SK-N-SH treated with all-trans-retinoic acid at 6 μM for 48 hours (cell line): ENCODE results near the gene MAST1.

Experiments used
- ATAC-seq: fragments of 200-7000 bp; cut with Tn5 transposase; 3 replicates; pipeline ENCODE4 v1.9.1; 2020; ENCODE audit warnings: mild to moderate bottlenecking, moderate library complexity
- ARNTL ChIP-seq: fragments of 450-650 bp; formaldehyde crosslinking; IDR thresholded peaks from 2 replicates; pipeline ENCODE4 v1.5.0; 2020; ENCODE audit warnings: low read depth, mild to moderate bottlenecking, moderate library complexity, borderline replicate concordance
- BACH2 ChIP-seq: fragments of 250-450 bp; sonication (Bioruptor Pico); IDR thresholded peaks from 2 replicates; pipeline ENCODE4 v1.9.0; 2021; ENCODE audit warnings: mild to moderate bottlenecking, borderline replicate concordance
- CSDC2 ChIP-seq: fragments of 250-450 bp; sonication (Bioruptor Pico); IDR thresholded peaks from 2 replicates; pipeline ENCODE4 v1.5.0; 2020; ENCODE audit warnings: mild to moderate bottlenecking, moderate library complexity
- ESRRG ChIP-seq: fragments of 250-450 bp; sonication (Bioruptor Pico); IDR thresholded peaks from 2 replicates; pipeline ENCODE4 v1.6.1; 2021; ENCODE audit warnings: mild to moderate bottlenecking
- GLIS3 ChIP-seq: fragments of 250-450 bp; sonication (Bioruptor Pico); IDR thresholded peaks from 2 replicates; pipeline ENCODE4 v1.5.0; 2020; ENCODE audit warnings: mild to moderate bottlenecking, moderate library complexity
- ISL1 ChIP-seq: fragments of 250-450 bp; sonication (Bioruptor Pico); IDR thresholded peaks from 2 replicates; pipeline ENCODE4 v2.1.2; 2022; ENCODE audit warnings: mild to moderate bottlenecking, moderate library complexity
- OSR1 ChIP-seq: fragments of 250-450 bp; sonication (Bioruptor Pico); IDR thresholded peaks from 2 replicates; pipeline ENCODE4 v1.8.0; 2022; ENCODE audit warnings: moderate library complexity, mild to moderate bottlenecking, inconsistent platforms
- POU6F1 ChIP-seq: fragments of 250-450 bp; sonication (Bioruptor Pico); IDR thresholded peaks from 2 replicates; pipeline ENCODE4 v1.8.0; 2021; ENCODE audit warnings: low read depth, mild to moderate bottlenecking, moderate library complexity, borderline replicate concordance
- PPARA ChIP-seq: fragments of 250-450 bp; sonication (Bioruptor Pico); IDR thresholded peaks from 2 replicates; pipeline ENCODE4 v1.5.0; 2020; ENCODE audit warnings: mild to moderate bottlenecking, borderline replicate concordance
- RARB ChIP-seq: fragments of 250-450 bp; sonication (Bioruptor Pico); IDR thresholded peaks from 2 replicates; pipeline ENCODE4 v1.8.0; 2021; ENCODE audit warnings: mild to moderate bottlenecking, moderate library complexity
- SNAI2 ChIP-seq: fragments of 250-450 bp; sonication (Bioruptor Pico); IDR thresholded peaks from 2 replicates; pipeline ENCODE4 v1.5.0; 2020; ENCODE audit warnings: mild to moderate bottlenecking, moderate library complexity
- TCF4 ChIP-seq: fragments of 250-450 bp; sonication (Bioruptor Pico); IDR thresholded peaks from 2 replicates; pipeline ENCODE4 v1.8.0; 2021; ENCODE audit warnings: mild to moderate bottlenecking, moderate library complexity, borderline replicate concordance
- TOX ChIP-seq: fragments of 250-450 bp; sonication (Bioruptor Pico); IDR thresholded peaks from 2 replicates; pipeline ENCODE4 v1.8.0; 2021; ENCODE audit warnings: mild to moderate bottlenecking, moderate library complexity, borderline replicate concordance
- TSHZ2 ChIP-seq: fragments of 250-450 bp; sonication (Bioruptor Pico); IDR thresholded peaks from 2 replicates; pipeline ENCODE4 v1.5.0; 2020; ENCODE audit warnings: mild to moderate bottlenecking, moderate library complexity
- ZC3H10 ChIP-seq: fragments of 250-450 bp; sonication (Bioruptor Pico); IDR thresholded peaks from 2 replicates; pipeline ENCODE4 v1.5.1; 2021; ENCODE audit warnings: mild to moderate bottlenecking, moderate library complexity
- ZFP3 ChIP-seq: fragments of 250-450 bp; sonication (Bioruptor Pico); IDR thresholded peaks from 2 replicates; pipeline ENCODE4 v1.5.0; 2020; ENCODE audit warnings: mild to moderate bottlenecking, moderate library complexity
- ZNF565 ChIP-seq: fragments of 450-650 bp; formaldehyde crosslinking; conservative IDR thresholded peaks from 2 replicates; pipeline ENCODE4 v1.5.0; 2020; ENCODE audit warnings: low read depth, mild to moderate bottlenecking, moderate library complexity
- ZNF70 ChIP-seq: fragments of 450-650 bp; formaldehyde crosslinking; IDR thresholded peaks from 2 replicates; pipeline ENCODE4 v1.5.0; 2020; ENCODE audit warnings: mild to moderate bottlenecking, moderate library complexity
- ZNF8 ChIP-seq: fragments of 450-650 bp; formaldehyde crosslinking; IDR thresholded peaks from 2 replicates; pipeline ENCODE4 v1.5.0; 2020; ENCODE audit warnings: mild to moderate bottlenecking, moderate library complexity
- TF ChIP-seq, protein P1 (sequence below): fragments of 250-450 bp; sonication (Bioruptor Pico); IDR thresholded peaks from 2 replicates; pipeline ENCODE4 v1.5.1; 2021; ENCODE audit warnings: mild to moderate bottlenecking, moderate library complexity
- TF ChIP-seq, protein P2 (sequence below): fragments of 250-450 bp; sonication (Bioruptor Pico); IDR thresholded peaks from 2 replicates; pipeline ENCODE4 v1.5.1; 2020; ENCODE audit warnings: low read depth, mild to moderate bottlenecking, moderate library complexity

MAST1 gene

GRCh38 chr19:12866416-12867119, 28.3 kb downstream of the MAST1 start (continued):
- no peak for TF ChIP-seq TSHZ2 (CRISPR knock-in tag)
- TF ChIP-seq GLIS3 (CRISPR knock-in tag) = no peak
- no peak for TF ChIP-seq CSDC2 (CRISPR knock-in tag)
- no peak for TF ChIP-seq ZNF8 (CRISPR knock-in tag)

DNA sequence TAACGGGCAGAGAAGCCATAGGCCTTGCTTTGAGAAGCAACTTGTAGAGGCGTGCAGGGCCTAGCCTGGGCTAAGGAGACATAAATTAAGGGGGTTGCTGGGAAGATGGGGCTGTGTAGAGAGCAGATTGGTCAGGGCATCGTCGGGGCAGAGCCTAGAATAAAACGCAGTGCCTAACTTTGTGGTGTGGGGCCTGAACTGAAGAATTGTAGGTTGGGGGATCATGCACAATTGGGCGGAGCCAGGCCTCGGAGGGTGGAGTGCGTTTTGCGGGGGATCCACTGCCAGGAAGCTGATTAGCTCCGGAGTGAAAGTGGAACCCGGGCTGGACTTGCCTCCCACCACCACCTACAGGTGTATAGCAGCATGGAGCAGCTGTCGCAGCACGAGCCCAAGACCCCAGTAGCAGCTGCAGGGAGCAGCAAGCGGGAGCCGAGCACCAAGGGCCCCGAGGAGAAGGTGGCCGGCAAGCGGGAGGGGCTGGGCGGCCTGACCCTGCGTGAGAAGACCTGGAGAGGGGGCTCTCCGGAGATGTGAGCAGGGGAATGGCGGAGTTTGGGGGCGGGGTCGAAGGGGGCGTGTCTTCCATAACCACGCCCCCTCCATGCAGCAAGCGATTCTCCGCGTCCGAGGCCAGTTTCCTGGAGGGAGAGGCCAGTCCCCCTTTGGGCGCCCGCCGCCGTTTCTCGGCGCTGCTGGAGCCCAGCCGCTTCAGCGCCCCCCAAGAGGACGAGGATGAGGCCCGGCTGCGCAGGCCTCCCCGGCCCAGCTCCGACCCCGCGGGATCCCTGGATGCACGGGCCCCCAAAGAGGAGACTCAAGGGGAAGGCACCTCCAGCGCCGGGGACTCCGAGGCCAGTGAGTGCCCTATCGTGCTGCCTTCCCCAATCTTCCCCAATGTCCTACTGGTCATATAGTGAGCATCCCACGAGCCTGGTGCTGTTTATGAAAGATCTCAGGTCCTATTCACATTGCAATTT, 29.1 kb downstream of the MAST1 start:
- TF ChIP-seq, protein P1, sequence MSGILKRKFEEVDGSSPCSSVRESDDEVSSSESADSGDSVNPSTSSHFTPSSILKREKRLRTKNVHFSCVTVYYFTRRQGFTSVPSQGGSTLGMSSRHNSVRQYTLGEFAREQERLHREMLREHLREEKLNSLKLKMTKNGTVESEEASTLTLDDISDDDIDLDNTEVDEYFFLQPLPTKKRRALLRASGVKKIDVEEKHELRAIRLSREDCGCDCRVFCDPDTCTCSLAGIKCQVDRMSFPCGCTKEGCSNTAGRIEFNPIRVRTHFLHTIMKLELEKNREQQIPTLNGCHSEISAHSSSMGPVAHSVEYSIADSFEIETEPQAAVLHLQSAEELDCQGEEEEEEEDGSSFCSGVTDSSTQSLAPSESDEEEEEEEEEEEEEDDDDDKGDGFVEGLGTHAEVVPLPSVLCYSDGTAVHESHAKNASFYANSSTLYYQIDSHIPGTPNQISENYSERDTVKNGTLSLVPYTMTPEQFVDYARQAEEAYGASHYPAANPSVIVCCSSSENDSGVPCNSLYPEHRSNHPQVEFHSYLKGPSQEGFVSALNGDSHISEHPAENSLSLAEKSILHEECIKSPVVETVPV (CRISPR knock-in tag) = no peak
- TF ChIP-seq SNAI2 (CRISPR knock-in tag) (no peak), ESRRG (CRISPR knock-in tag) (no peak), ARNTL (CRISPR knock-in tag) (no peak), ZC3H10 (CRISPR knock-in tag) (no peak), ZNF70 (no peak), POU6F1 (no peak), ZFP3 (CRISPR knock-in tag) (no peak), TSHZ2 (CRISPR knock-in tag) (no peak), ZNF8 (CRISPR knock-in tag) (no peak), PPARA (CRISPR knock-in tag) (no peak), BACH2 (CRISPR knock-in tag) (no peak), TOX (no peak), OSR1 (CRISPR knock-in tag) (no peak), ZNF565 (CRISPR knock-in tag) (no peak), TCF4 (no peak), ISL1 (no peak), RARB (CRISPR knock-in tag) (no peak)
- TF ChIP-seq, protein P2, sequence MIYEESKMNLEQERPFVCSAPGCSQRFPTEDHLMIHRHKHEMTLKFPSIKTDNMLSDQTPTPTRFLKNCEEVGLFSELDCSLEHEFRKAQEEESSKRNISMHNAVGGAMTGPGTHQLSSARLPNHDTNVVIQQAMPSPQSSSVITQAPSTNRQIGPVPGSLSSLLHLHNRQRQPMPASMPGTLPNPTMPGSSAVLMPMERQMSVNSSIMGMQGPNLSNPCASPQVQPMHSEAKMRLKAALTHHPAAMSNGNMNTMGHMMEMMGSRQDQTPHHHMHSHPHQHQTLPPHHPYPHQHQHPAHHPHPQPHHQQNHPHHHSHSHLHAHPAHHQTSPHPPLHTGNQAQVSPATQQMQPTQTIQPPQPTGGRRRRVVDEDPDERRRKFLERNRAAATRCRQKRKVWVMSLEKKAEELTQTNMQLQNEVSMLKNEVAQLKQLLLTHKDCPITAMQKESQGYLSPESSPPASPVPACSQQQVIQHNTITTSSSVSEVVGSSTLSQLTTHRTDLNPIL = no peak
- no peak for ATAC-seq
